Mesenchymal stem cell (in vitro differentiated cells and primary cell): ENCODE results near the gene GALNT2.

Experiments used
- DNase-seq: peaks from one replicate; pipeline ENCODE4 v3.0.0-alpha.2; 2013
- H2AFZ ChIP-seq: one replicate; pipeline ENCODE4 v1.6.1; 2013; ENCODE audit warnings: low read depth, mild to moderate bottlenecking, control low read depth, inconsistent platforms, low read length, moderate library complexity
- H2AK5ac ChIP-seq: 2 replicates; pipeline ENCODE4 v1.6.1; 2013; ENCODE audit warnings: low read length, moderate library complexity, mild to moderate bottlenecking, inconsistent platforms; ENCODE audit not compliant: severe bottlenecking
- H2BK120ac ChIP-seq: one replicate; pipeline ENCODE4 v1.6.1; 2013; ENCODE audit warnings: low read depth, mild to moderate bottlenecking, inconsistent platforms, low read length, moderate library complexity
- H2BK12ac ChIP-seq, 2 experiments: one replicate each; pipeline ENCODE4 v1.6.1; 2013; ENCODE audit warnings: inconsistent platforms in 2 of 2, low read length in 2 of 2, mild to moderate bottlenecking in 2 of 2, moderate library complexity in 2 of 2, control low read depth in 1 of 2
- H2BK15ac ChIP-seq: one replicate; pipeline ENCODE4 v1.6.1; 2013; ENCODE audit warnings: mild to moderate bottlenecking, low read depth, inconsistent platforms; ENCODE audit not compliant: poor library complexity, severe bottlenecking
- H2BK5ac ChIP-seq: 2 replicates; pipeline ENCODE4 v1.6.1; 2013; ENCODE audit warnings: low read depth, mild to moderate bottlenecking, low read length, control low read depth, inconsistent platforms; ENCODE audit not compliant: poor library complexity, severe bottlenecking
- H3K14ac ChIP-seq, 2 experiments: one replicate each; pipeline ENCODE4 v1.6.1; 2013; ENCODE audit warnings: inconsistent platforms in 2 of 2, low read length in 2 of 2, control low read depth in 1 of 2, mild to moderate bottlenecking in 1 of 2, moderate library complexity in 1 of 2
- H3K18ac ChIP-seq, 2 experiments: one replicate each; pipeline ENCODE4 v1.6.1; 2013; ENCODE audit warnings: inconsistent platforms in 2 of 2, low read length in 2 of 2, control low read depth in 1 of 2, low read depth in 1 of 2, mild to moderate bottlenecking in 1 of 2
- H3K23ac ChIP-seq, 2 experiments: one replicate each; pipeline ENCODE4 v1.6.1; 2013; ENCODE audit warnings: inconsistent platforms in 2 of 2, low read length in 2 of 2, mild to moderate bottlenecking in 2 of 2, moderate library complexity in 2 of 2, control low read depth in 1 of 2
- H3K27ac ChIP-seq: 2 replicates; pipeline ENCODE4 v1.5.1; 2013; ENCODE audit warnings: mild to moderate bottlenecking, moderate library complexity, low read length, control low read depth, inconsistent platforms; ENCODE audit not compliant: poor library complexity, severe bottlenecking
- H3K27me3 ChIP-seq, 2 experiments: 2 replicates each; pipeline versions ENCODE4 v1.6.1 to v1.7.0; 2013; ENCODE audit warnings: low read length in 2 of 2, mild to moderate bottlenecking in 2 of 2, moderate library complexity in 2 of 2, control low read depth in 1 of 2, inconsistent platforms in 1 of 2; ENCODE audit not compliant: control insufficient read depth in 1 of 2, insufficient read depth in 1 of 2
- H3K36me3 ChIP-seq, 2 experiments: 2 replicates each; pipeline versions ENCODE4 v1.6.1 to v1.7.0; 2013; ENCODE audit warnings: low read length in 2 of 2, control low read depth in 1 of 2, inconsistent platforms in 1 of 2, low read depth in 1 of 2, mild to moderate bottlenecking in 1 of 2; ENCODE audit not compliant: insufficient read depth in 2 of 2, control insufficient read depth in 1 of 2
- H3K4ac ChIP-seq, 2 experiments: one replicate each; pipeline ENCODE4 v1.6.1; 2013; ENCODE audit warnings: inconsistent platforms in 2 of 2, low read length in 2 of 2, mild to moderate bottlenecking in 2 of 2, moderate library complexity in 2 of 2, control low read depth in 1 of 2, low read depth in 1 of 2
- H3K4me1 ChIP-seq: 2 replicates; pipeline ENCODE4 v1.6.1; 2013; ENCODE audit warnings: low read depth, low read length, control low read depth; ENCODE audit not compliant: control insufficient read depth, insufficient read depth
- H3K4me2 ChIP-seq: 2 replicates; pipeline ENCODE4 v1.6.1; 2013; ENCODE audit warnings: low read length, mild to moderate bottlenecking, inconsistent platforms; ENCODE audit not compliant: poor library complexity, severe bottlenecking
- H3K4me3 ChIP-seq, 2 experiments: 2 replicates each; pipeline versions ENCODE4 v1.5.1 to v1.7.0; 2013; ENCODE audit warnings: low read length in 2 of 2, mild to moderate bottlenecking in 2 of 2, control low read depth in 1 of 2, low read depth in 1 of 2; ENCODE audit not compliant: insufficient read depth in 1 of 2
- H3K79me1 ChIP-seq: replicated peaks from 2 replicates; pipeline ENCODE4 v1.6.1; 2013; ENCODE audit warnings: mild to moderate bottlenecking, control low read depth, low read length, inconsistent platforms; ENCODE audit not compliant: poor library complexity, severe bottlenecking
- H3K9ac ChIP-seq: 2 replicates; pipeline ENCODE4 v1.7.0; 2013; ENCODE audit warnings: mild to moderate bottlenecking, low read length, moderate library complexity
- H3K9me3 ChIP-seq: 2 replicates; pipeline ENCODE4 v1.7.0; 2013; ENCODE audit warnings: mild to moderate bottlenecking, low read length; ENCODE audit not compliant: control insufficient read depth
- H4K8ac ChIP-seq: one replicate; pipeline ENCODE4 v1.6.1; 2013; ENCODE audit warnings: inconsistent platforms, mild to moderate bottlenecking, low read length, moderate library complexity
- H4K91ac ChIP-seq: one replicate; pipeline ENCODE4 v1.6.1; 2013; ENCODE audit warnings: mild to moderate bottlenecking, low read length, inconsistent platforms
- WGBS: methylation state at CpG from one replicate; pipeline ENCODE4 v1.1.7; 2013; ENCODE audit warnings: mixed read lengths; 5-methylcytosine and 5-hydroxymethylcytosine counted together

Gene GALNT2

DNA sequence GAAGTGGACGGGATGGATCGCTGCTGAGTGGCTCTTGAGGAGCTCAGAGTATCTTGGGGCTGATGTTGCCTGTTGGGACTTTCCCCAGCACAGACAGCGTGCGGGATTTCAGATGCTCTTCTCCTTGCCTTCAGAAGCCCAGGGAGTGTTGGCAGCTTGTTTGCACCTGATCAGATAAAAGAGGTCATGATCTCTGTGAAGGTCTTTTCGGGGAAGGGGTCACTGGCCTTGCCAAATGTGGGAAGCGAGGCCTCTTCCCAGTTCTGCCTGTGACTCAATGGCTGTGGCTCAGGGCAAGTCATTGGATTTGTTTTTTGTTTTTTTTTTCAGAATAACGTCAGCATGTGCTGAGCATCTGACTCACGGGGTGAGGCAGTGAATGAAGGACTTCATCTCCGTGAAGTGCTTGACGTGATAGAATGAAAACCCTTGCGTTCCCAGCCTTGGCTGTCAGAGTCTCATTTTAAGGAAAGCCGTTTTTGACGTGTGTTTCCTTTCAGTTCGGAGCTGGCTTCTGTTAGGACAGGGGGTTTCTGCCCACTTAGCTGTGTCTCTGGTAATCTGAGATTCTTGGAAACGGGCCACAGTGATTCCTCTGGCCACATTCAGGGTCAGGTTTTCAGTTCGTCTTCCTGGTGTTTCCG lies 46.7 kb downstream of the GALNT2 start:
- Histone ChIP-seq H3K27me3 (no peaks in the 10 kb centered on the region), H3K36me3 (peaks cover 0 to 5% of the 10 kb centered on the region in 2 experiments), H3K9me3 (no peaks in the 10 kb centered on the region), H2BK5ac (no peak overlapping the region), H3K27ac (no peak overlapping the region), H3K4ac (peak overlapping the region in 1 of 2 experiments; percentile 63), H3K9ac (peak overlapping the region; percentile 89), H3K18ac (no peak overlapping the region), H3K23ac (no peak overlapping the region), H2AK5ac (no peak overlapping the region), H3K4me3 (peak overlapping the region in 1 of 2 experiments; percentile 65), H2BK120ac (no peak overlapping the region), H4K8ac (peak overlapping the region; percentile 45), H3K79me1 (peaks cover 31% of the 10 kb centered on the region), H3K14ac (no peak overlapping the region), H3K4me1 (peaks cover 39% of the 10 kb centered on the region), H2AFZ (no peak overlapping the region), H2BK15ac (peak overlapping the region; percentile 21), H3K4me2 (no peak overlapping the region), H4K91ac (peak overlapping the region; percentile 70), H2BK12ac (peak overlapping the region in 1 of 2 experiments; percentile 69)
- peak; percentile 97 for DNase-seq
- 40% methylated on average over 17 of the region's 17 CpGs for WGBS

GRCh38 chr1:230114237-230114651 lies 47.2 kb downstream of the GALNT2 start:
- Histone ChIP-seq H2BK5ac (no peak overlapping the region), H3K36me3 (peaks cover 0 to 5% of the 10 kb centered on the region in 2 experiments), H3K14ac (peak overlapping the region in 1 of 2 experiments; percentile 44), H2AK5ac (no peak overlapping the region), H3K9ac (peak overlapping the region; percentile 89), H4K91ac (no peak overlapping the region), H2BK15ac (peak overlapping the region; percentile 21), H3K27ac (no peak overlapping the region), H2BK12ac (peak overlapping the region in 1 of 2 experiments; percentile 37), H3K27me3 (no peaks in the 10 kb centered on the region), H3K4me3 (peak overlapping the region in 1 of 2 experiments; percentile 65), H3K9me3 (no peaks in the 10 kb centered on the region), H3K4ac (peak overlapping the region in 1 of 2 experiments; percentile 63), H3K18ac (no peak overlapping the region), H3K79me1 (peaks cover 30% of the 10 kb centered on the region), H3K23ac (no peak overlapping the region), H3K4me1 (peaks cover 36% of the 10 kb centered on the region), H2BK120ac (no peak overlapping the region), H2AFZ (no peak overlapping the region), H3K4me2 (no peak overlapping the region), H4K8ac (no peak overlapping the region)
- DNase-seq: no peak
- WGBS: 80% methylated on average over 15 of the region's 15 CpGs

DNA sequence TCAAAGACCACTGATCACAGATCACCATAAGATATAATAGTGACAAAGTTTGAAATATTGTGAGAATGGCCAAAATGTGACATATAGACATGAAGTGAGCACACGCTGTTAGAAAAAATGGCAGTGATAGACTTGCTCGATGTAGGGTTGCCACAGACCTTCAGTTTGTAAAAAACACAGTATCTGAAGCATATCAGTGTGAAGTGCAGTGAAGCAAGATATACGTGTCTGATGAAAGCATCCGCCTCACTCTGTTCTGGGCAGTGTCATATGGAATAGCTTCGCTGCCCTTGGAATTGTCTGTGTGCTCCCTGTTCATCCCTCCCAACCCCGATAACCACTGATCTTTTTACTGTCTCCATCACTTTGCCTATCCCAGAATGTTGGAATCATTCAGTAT lies 50.7 kb downstream of the GALNT2 start:
- H3K27me3 ChIP-seq: no peaks in the 10 kb centered on the region
- WGBS: 97% methylated on average over 6 of the region's 6 CpGs

GRCh38 chr1:230119340-230119739 lies 52.3 kb downstream of the GALNT2 start:
- Histone ChIP-seq H3K18ac (no peak overlapping the region), H3K79me1 (peaks cover 34% of the 10 kb centered on the region), H3K14ac (no peak overlapping the region), H3K4ac (no peak overlapping the region), H3K4me2 (no peak overlapping the region), H2AFZ (no peak overlapping the region), H3K27ac (no peak overlapping the region), H3K23ac (no peak overlapping the region), H3K9ac (no peak overlapping the region), H3K4me1 (peaks cover 21% of the 10 kb centered on the region), H2AK5ac (no peak overlapping the region), H4K91ac (no peak overlapping the region), H2BK15ac (no peak overlapping the region), H2BK12ac (no peak overlapping the region), H2BK5ac (no peak overlapping the region), H3K27me3 (no peaks in the 10 kb centered on the region), H3K4me3 (no peak overlapping the region), H3K36me3 (peaks cover 0 to 17% of the 10 kb centered on the region in 2 experiments), H2BK120ac (no peak overlapping the region), H3K9me3 (no peaks in the 10 kb centered on the region), H4K8ac (no peak overlapping the region)
- DNase-seq: no peak
- WGBS: 97% methylated on average over 5 of the region's 6 CpGs

More for the DNA sequence above, 50.7 kb downstream of the GALNT2 start:
- Histone ChIP-seq H3K23ac (no peak overlapping the region), H2BK5ac (no peak overlapping the region), H3K14ac (no peak overlapping the region), H2BK15ac (no peak overlapping the region), H3K79me1 (peaks cover 36% of the 10 kb centered on the region), H3K4me1 (peaks cover 31% of the 10 kb centered on the region), H4K91ac (no peak overlapping the region), H3K9ac (no peak overlapping the region), H3K4me2 (no peak overlapping the region), H2AFZ (no peak overlapping the region), H3K4ac (no peak overlapping the region), H2AK5ac (no peak overlapping the region), H4K8ac (no peak overlapping the region), H2BK12ac (no peak overlapping the region), H3K36me3 (peaks cover 0 to 18% of the 10 kb centered on the region in 2 experiments), H3K27ac (no peak overlapping the region), H2BK120ac (no peak overlapping the region), H3K4me3 (no peak overlapping the region), H3K9me3 (no peaks in the 10 kb centered on the region), H3K18ac (no peak overlapping the region)
- no peak for DNase-seq
